ENCODE data around the gene LRCOL1. TPM values are rescaled to one million over a fixed set of nuclear protein-coding genes. Genes with fewer than 3 reads are reported as not detected.

The LRCOL1 gene
- total RNA-seq, 1 experiment from 2014 or later, result 0.24 TPM

GRCh38 chr12:132576701-132577100 lies 33.7 kb downstream of the LRCOL1 start:
- TF ChIP-seq HMGA2 (CRISPR knock-in tag; IDR thresholded peaks at IDR 0.05) (no peak), ELF4 (CRISPR knock-in tag; IDR thresholded peaks at IDR 0.05; ENCODE audit: low read depth) (no peak), ZBTB43 (CRISPR knock-in tag; IDR thresholded peaks at IDR 0.05) (no peak), ZNF512 (CRISPR knock-in tag; IDR thresholded peaks at IDR 0.05; ENCODE audit: borderline replicate concordance) (no peak), ATF6 (CRISPR knock-in tag; IDR thresholded peaks at IDR 0.05) (no peak), GRHL2 (CRISPR knock-in tag; IDR thresholded peaks at IDR 0.05; ENCODE audit: insufficient replicate concordance, severe bottlenecking) (no peak), RELA (CRISPR knock-in tag; IDR thresholded peaks at IDR 0.05; ENCODE audit: borderline replicate concordance) (no peak), RORB (CRISPR knock-in tag; IDR thresholded peaks at IDR 0.05) (no peak), ZNF263 (CRISPR knock-in tag; IDR thresholded peaks at IDR 0.05; ENCODE audit: low read depth) (no peak), ATF3 (CRISPR knock-in tag; conservative IDR thresholded peaks at IDR 0.05) (no peak)
- no peak overlapping the region for H3K27ac Mint-ChIP-seq
- ChIA-PET CTCF (interaction anchor here (0.9 to 1.0 kb wide), 2 partner anchors 16 to 163 kb away, joined by 3 to 5 read pairs; no protein-coding TSS in a partner anchor), POLR2A (no interaction called here)
- no peaks in the 10 kb centered on the region for H3K9me3 Mint-ChIP-seq
- DNase-seq (ENCODE audit: low spot score) (no peak), ATAC-seq (no peak)
- no peaks in the 10 kb centered on the region for H3K4me1 Mint-ChIP-seq
- H3K4me3 Mint-ChIP-seq, result no peak overlapping the region
- H3K36me3 Mint-ChIP-seq, result peaks cover 19% of the 10 kb centered on the region
- H3K27me3 Mint-ChIP-seq (ENCODE audit: low read depth), result peaks cover 10% of the 10 kb centered on the region

GRCh38 chr12:132575661-132576060 lies 34.7 kb downstream of the LRCOL1 start:
- Mint-ChIP-seq H3K4me1 (no peaks in the 10 kb centered on the region), H3K27ac (no peak overlapping the region; the same call in 1 of the 2 replicates), H3K4me3 (no peak overlapping the region), H3K27me3 (ENCODE audit: low read depth) (peaks cover 8% of the 10 kb centered on the region), H3K36me3 (peaks cover 19% of the 10 kb centered on the region), H3K9me3 (no peaks in the 10 kb centered on the region)
- ChIA-PET CTCF (no interaction called here), POLR2A (no interaction called here)
- no peak for DNase-seq (ENCODE audit: low spot score)
- ATAC-seq, result no peak
- TF ChIP-seq ZNF263 (CRISPR knock-in tag; IDR thresholded peaks at IDR 0.05; ENCODE audit: low read depth), result no peak
- no peak for TF ChIP-seq ZNF425 (CRISPR knock-in tag; conservative IDR thresholded peaks at IDR 0.05)
- no peak for TF ChIP-seq USF2 (CRISPR knock-in tag; IDR thresholded peaks at IDR 0.05)
- no peak for TF ChIP-seq ELF4 (CRISPR knock-in tag; IDR thresholded peaks at IDR 0.05; ENCODE audit: low read depth)
- no peak for TF ChIP-seq TP53 (CRISPR knock-in tag; IDR thresholded peaks at IDR 0.05)
- no peak for TF ChIP-seq NR3C1 (CRISPR knock-in tag; conservative IDR thresholded peaks at IDR 0.05; ENCODE audit: low read depth)
- TF ChIP-seq NFYB (CRISPR knock-in tag; conservative IDR thresholded peaks at IDR 0.05; ENCODE audit: low read depth), result no peak
- no peak for TF ChIP-seq USF1 (CRISPR knock-in tag; IDR thresholded peaks at IDR 0.05)
- no peak for TF ChIP-seq PREB (CRISPR knock-in tag; IDR thresholded peaks at IDR 0.05; ENCODE audit: borderline replicate concordance)
- no peak for TF ChIP-seq FOXP4 (CRISPR knock-in tag; IDR thresholded peaks at IDR 0.05)
- no peak for TF ChIP-seq ZNF281 (CRISPR knock-in tag; IDR thresholded peaks at IDR 0.05)
